Colonic mucosa (tissue), 4 donors: ENCODE data around the gene RITA1. TPM values are rescaled to one million over a fixed set of nuclear protein-coding genes. Genes with fewer than 3 reads are reported as not detected.

Source experiments
- DNase-seq: peaks from one replicate; pipeline ENCODE4 v3.0.0-alpha.2; 2020
- H3K27ac ChIP-seq: fragments of 200-600 bp; one replicate; pipeline ENCODE4 v1.8.0; 2021
- H3K27me3 ChIP-seq: fragments of 200-600 bp; one replicate; pipeline ENCODE4 v1.8.0; 2021
- H3K36me3 ChIP-seq: fragments of 200-600 bp; one replicate; pipeline ENCODE4 v1.8.0; 2021
- H3K4me1 ChIP-seq: fragments of 200-600 bp; one replicate; pipeline ENCODE4 v1.8.0; 2021; ENCODE audit warnings: mild to moderate bottlenecking
- H3K4me3 ChIP-seq: fragments of 200-600 bp; one replicate; pipeline ENCODE4 v1.8.0; 2021
- H3K9ac ChIP-seq, 2 donors: one replicate each; pipeline ENCODE4 v1.7.0; 2013; ENCODE audit warnings: control low read depth in 2 of 2, low read depth in 2 of 2, low read length in 2 of 2
- H3K9me3 ChIP-seq: fragments of 200-600 bp; one replicate; pipeline ENCODE4 v1.8.0; 2021
- intact Hi-C: fragments of 100-400 bp; cut with DNase I; formaldehyde crosslinking; loops from one replicate; pipeline ENCODE4 v1.14.1; 2022
- total RNA-seq, 2 donors: library from RNA; stranded (reverse); fragmentation: NEBNext Ultra II Directional in 1 of 2; extraction: Animal tissue kit (Norgen Biotek cat#: 25700) in 1 of 2; gene quantifications; one replicate each; pipeline ENCODE4 v1.2.1, GENCODE V29; 2021
- TF ChIP-seq, protein P1 (sequence below): fragments of 200-600 bp; IDR thresholded peaks from one replicate; pipeline ENCODE4 v1.8.0; 2022; ENCODE audit warnings: antibody characterized with exemption, mild to moderate bottlenecking
- donor health status: healthy.
- donor health status: DM: no; HTN: no; CAD: no.
- donor health status: DM: no; HTN: no; CAD: no.

The RITA1 gene
- total RNA-seq, 2 donors from 2014 or later: 13.9 to 26.9 TPM

DNA sequence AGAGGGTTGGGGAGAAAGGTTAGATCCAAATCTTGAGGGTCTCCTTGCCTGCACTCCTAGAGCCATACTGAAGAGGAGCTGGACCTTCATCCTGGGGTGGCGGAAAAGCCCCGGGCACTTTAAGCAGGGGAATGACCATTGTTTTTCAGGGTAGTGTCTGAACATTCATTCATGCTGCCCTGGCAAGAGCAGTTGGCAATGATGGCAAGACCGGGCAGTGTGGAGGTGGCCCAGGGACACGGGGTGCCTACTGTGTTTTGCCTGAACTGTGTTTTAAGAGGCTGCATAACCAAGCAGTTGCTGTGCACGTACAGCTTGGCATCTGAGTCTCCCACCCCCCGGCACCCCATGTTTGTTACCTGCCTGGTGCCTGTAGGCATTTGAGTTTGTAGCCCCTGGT lies 50.5 kb downstream of the RITA1 start:
- H3K27ac ChIP-seq: peak overlapping the region; percentile 92
- H3K4me1 ChIP-seq: peaks cover 27% of the 10 kb centered on the region
- no peak for DNase-seq
- no peaks in the 10 kb centered on the region for H3K9me3 ChIP-seq
- intact Hi-C loops: no loop called here
- peak overlapping the region in 1 of 2 donors; percentile 52 for H3K9ac ChIP-seq
- no peak overlapping the region for H3K4me3 ChIP-seq
- H3K36me3 ChIP-seq: peaks cover 5% of the 10 kb centered on the region
- TF ChIP-seq, protein P1, sequence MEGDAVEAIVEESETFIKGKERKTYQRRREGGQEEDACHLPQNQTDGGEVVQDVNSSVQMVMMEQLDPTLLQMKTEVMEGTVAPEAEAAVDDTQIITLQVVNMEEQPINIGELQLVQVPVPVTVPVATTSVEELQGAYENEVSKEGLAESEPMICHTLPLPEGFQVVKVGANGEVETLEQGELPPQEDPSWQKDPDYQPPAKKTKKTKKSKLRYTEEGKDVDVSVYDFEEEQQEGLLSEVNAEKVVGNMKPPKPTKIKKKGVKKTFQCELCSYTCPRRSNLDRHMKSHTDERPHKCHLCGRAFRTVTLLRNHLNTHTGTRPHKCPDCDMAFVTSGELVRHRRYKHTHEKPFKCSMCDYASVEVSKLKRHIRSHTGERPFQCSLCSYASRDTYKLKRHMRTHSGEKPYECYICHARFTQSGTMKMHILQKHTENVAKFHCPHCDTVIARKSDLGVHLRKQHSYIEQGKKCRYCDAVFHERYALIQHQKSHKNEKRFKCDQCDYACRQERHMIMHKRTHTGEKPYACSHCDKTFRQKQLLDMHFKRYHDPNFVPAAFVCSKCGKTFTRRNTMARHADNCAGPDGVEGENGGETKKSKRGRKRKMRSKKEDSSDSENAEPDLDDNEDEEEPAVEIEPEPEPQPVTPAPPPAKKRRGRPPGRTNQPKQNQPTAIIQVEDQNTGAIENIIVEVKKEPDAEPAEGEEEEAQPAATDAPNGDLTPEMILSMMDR: no peak
- H3K27me3 ChIP-seq: no peaks in the 10 kb centered on the region

DNA sequence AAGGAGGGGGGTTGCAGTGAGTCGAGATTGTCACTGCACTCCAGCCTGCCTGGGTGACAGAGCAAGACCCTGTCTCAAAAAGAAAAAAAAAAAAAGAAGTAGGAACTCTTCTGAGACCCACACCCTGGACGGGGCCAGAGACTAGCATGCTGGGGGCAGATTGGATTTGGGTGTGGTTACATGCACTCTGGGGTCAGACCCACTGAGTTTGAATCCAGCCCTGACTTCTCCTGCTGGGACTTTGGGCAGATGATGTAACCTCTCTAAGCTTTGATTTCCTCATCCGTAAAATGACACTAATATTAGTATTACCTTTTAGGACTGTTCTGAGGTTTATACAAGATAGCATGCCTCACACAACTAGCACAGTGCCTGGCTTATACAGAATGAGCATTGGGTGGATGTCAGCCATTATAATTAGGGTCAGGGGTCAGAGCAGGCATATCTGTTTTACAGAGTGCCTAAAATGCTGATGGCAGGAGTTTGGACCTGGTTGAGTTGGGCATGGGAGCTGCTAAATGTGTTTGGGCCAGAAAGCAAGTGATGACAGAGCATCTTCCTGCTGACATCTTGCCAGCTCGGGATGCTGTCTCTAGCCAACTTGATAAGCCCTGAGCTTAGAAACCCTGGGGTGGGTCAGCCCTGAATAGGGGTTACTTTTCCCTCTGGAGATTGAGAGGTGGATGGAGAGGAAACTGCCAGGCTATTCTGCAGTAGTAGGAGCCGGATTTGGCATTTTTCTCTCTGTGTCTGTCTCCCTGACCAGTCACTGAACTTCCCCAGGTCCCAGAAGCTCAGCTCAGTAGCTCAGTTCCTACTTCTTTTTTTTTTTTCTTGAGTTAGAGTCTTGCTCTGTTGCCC lies 51.2 kb downstream of the RITA1 start:
- no peaks in the 10 kb centered on the region for H3K36me3 ChIP-seq
- peaks cover 32% of the 10 kb centered on the region for H3K4me1 ChIP-seq
- H3K9ac ChIP-seq: peak overlapping the region in 1 of 2 donors; percentile 75
- TF ChIP-seq, protein P1: no peak
- no peaks in the 10 kb centered on the region for H3K9me3 ChIP-seq
- DNase-seq: no peak
- H3K27me3 ChIP-seq: no peaks in the 10 kb centered on the region
- H3K4me3 ChIP-seq: no peak overlapping the region
- intact Hi-C loops: no loop called here
- H3K27ac ChIP-seq: peak overlapping the region; percentile 92

DNA sequence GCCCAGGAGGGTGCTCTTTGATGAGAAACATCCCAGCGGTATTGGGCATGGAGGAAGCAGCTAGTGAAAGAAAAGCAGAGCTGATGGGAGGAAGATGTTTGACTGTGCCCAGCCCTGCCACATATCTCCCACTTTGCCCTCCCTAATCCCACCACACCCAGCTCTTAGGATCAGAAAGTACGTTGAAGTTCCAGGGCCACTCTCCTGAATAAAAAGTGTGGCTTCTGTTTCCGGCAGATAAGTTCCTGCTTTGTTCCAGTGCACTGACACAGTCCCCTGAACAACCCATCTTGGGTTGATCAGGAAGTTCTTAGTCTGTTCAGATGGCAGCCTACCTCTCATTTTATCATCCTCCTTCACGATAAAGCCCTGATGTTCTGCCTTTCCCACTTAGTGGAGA lies 52.2 kb downstream of the RITA1 start:
- Histone ChIP-seq H3K27ac (peak overlapping the region; percentile 92), H3K9ac (peak overlapping the region in 1 of 2 donors; percentile 75), H3K36me3 (no peaks in the 10 kb centered on the region), H3K27me3 (no peaks in the 10 kb centered on the region), H3K4me1 (peaks cover 41% of the 10 kb centered on the region), H3K9me3 (no peaks in the 10 kb centered on the region), H3K4me3 (no peak overlapping the region)
- TF ChIP-seq, protein P1: no peak
- intact Hi-C loops: no loop called here
- peak; percentile 63 for DNase-seq

DNA sequence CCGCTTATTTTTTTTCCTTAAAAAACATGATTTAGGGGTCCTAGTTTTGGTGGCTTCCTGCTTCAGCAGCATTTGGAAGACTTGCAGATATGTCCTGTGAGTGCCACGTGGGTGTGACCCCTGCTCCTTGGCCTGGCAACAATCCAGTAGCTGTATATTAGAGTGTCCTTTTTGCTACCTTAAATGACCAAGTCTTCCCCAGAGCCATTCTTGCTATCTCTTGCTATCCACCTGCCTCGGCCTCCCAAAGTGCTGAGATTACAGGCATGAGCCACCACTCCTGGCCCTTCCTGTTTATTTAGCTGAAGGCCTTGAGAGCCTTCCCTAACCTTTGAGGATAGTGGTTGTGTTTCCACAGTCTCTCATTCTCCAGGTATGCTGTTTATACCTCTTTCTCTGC lies 52.8 kb downstream of the RITA1 start:
- Histone ChIP-seq H3K4me1 (peaks cover 47% of the 10 kb centered on the region), H3K27me3 (no peaks in the 10 kb centered on the region), H3K36me3 (no peaks in the 10 kb centered on the region), H3K9me3 (no peaks in the 10 kb centered on the region), H3K27ac (peak overlapping the region; percentile 92), H3K4me3 (no peak overlapping the region), H3K9ac (peak overlapping the region; percentile 24 to 75)
- TF ChIP-seq, protein P1: no peak
- no peak for DNase-seq
- intact Hi-C loops: no loop called here

DNA sequence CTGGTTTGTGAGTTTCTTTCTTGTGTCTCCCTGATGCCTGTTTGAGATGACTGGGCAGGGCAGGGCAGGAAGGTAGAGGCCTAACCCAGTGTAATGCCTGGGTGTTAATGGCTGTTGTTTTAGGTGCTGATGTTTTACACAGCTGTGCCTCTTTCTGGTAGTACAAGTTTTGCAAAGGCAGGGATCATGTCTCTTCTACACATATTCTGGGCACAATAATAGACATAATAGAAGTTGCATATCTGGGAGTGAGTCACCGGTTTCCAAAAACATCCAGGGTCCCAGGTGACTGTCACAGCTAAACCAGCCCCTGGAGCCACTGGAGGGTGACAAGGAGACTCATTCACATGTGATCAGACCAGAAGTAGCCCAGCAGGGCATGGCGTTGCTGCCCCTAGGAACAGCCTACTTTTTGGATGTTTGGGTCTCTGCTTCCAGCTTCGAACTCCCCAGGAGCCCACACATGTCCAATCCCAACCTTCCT lies 53.8 kb downstream of the RITA1 start:
- no peaks in the 10 kb centered on the region for H3K36me3 ChIP-seq
- H3K9me3 ChIP-seq: no peaks in the 10 kb centered on the region
- peak overlapping the region; percentile 36 to 85 for H3K9ac ChIP-seq
- TF ChIP-seq, protein P1: no peak
- no peak for DNase-seq
- intact Hi-C loops: no loop called here
- H3K27ac ChIP-seq: peak overlapping the region; percentile 92
- no peaks in the 10 kb centered on the region for H3K27me3 ChIP-seq
- peaks cover 57% of the 10 kb centered on the region for H3K4me1 ChIP-seq
- H3K4me3 ChIP-seq: no peak overlapping the region
